GM12875 (cell line): ENCODE data around the gene EFL1.

Experiments
- H3K4me3 ChIP-seq: one replicate; pipeline ENCODE4 v1.5.1; 2011; ENCODE audit warnings: low read depth, low read length, control low read depth
- CTCF ChIP-seq: IDR thresholded peaks from 2 replicates; pipeline ENCODE4 v1.5.1; 2011; ENCODE audit warnings: low read depth, mild to moderate bottlenecking, control low read depth, inconsistent platforms, low read length, moderate library complexity, borderline replicate concordance; ENCODE audit not compliant: insufficient read depth

The EFL1 gene

DNA sequence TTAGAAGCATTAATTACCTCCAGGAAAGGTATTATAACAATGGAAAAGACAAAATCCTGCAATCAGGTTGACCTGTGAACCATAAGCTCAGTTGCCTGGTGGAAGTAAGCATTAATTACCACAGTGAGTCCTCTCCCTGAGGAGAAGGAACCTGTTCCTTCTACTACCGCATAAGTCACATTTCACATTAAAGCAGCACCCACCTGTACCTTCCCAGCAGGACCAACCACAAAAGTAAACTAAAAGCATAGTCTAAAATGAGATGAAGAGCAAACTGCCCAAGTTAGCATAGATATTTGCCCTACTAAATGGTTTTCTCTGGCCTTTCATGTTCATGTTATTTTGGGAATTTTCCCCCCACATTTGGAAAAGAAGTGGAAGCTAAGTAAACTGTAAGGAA is 78.2 kb downstream of the EFL1 start:
- H3K4me3 ChIP-seq, result no peak overlapping the region
- TF ChIP-seq CTCF, result no peak

GRCh38 chr15:82183121-82184031 is 79.2 kb downstream of the EFL1 start:
- TF ChIP-seq CTCF, result no peak
- no peak overlapping the region for H3K4me3 ChIP-seq

DNA sequence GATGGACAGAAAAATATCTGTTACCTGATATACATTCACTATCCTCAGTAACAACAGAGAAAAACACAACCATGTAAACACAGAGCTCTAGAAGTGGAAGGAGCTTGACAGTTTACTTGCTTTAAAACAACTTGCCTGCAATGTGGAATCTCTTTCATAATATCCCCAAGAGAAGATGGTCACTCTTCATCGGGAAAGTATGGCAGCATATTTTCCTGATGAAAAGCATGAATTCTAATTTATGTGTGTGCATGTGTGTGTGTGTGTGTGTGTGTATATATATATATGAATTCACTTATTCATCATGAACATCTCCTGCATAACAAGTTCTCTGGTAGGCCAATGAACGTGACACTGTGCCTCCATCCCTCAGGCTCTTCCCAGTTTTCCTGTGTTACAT is 81.2 kb downstream of the EFL1 start:
- H3K4me3 ChIP-seq, result no peak overlapping the region
- no peak for TF ChIP-seq CTCF

DNA sequence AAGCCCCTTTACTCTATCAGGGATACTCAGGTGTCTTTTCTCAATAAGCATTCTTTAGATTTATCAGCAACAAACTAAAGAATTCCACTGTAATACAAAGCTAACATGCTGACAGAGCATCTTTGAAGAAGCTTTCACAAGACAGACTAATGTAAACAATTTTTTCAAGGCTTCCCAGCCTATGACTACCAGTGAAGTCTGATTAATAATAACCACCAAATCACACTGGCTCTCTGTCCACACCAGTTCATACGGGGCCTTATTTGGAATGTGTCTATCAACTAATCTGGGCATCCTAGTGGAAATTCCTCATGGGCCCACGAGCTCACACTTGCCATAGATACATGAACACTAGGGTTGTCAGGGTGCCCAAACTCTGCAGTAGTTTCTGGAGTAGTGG is 84.5 kb downstream of the EFL1 start:
- H3K4me3 ChIP-seq, result no peak overlapping the region
- TF ChIP-seq CTCF, result no peak

DNA sequence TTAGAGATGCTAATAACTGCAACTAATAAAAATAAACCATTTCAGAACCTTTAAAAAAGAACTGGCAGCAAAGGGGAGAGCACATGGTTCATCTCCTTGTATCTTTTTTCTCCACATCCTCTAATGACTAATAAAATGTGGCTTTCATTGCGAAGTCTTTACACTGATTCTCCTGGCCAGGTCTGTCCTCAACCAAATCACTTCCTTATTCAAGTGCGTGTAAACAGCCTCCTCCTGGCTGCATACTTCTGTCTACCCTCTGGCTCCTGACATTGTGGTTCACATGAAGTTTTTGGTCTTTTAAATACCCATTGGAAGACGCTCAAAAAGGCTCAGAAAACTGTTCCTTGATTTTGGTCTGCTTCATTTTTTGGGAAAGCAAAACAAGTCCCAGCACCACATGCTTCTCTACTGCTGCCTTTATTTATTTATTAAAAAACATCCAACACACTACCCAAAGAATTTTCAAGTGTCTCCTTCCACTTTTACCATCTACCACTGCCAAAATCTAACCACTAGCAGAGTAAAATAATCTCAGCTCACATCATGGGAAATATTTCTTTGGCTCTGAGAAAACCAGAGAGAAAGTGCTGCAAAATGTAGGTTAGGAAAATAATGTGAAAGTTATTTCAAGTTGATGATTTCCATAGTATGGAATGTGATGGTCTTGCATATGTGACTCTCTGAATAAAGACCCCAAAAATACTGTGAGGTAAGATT is 85.1 kb downstream of the EFL1 start:
- TF ChIP-seq CTCF, result no peak
- no peak overlapping the region for H3K4me3 ChIP-seq

GRCh38 chr15:82176542-82176941 is 86.0 kb downstream of the EFL1 start:
- H3K4me3 ChIP-seq, result no peak overlapping the region
- no peak; the same call in 1 of the 2 replicates for TF ChIP-seq CTCF
